GM23338 (cell line): ENCODE data around the gene FCER1G.

ENCODE experiments used
- CREB1 ChIP-seq: fragments of 250-450 bp; sonication (Bioruptor Pico); IDR thresholded peaks from 2 replicates; pipeline ENCODE4 v1.5.0; 2020; ENCODE audit warnings: low read depth, mild to moderate bottlenecking, moderate library complexity
- CTCF ChIP-seq, 2 experiments: fragments of 200-600 bp in 1 of 2; sonication (generic) in 1 of 2; conservative IDR thresholded peaks; 2 replicates each; pipeline versions ENCODE4 v1.5.1 to v1.6.1; 2016 to 2017; ENCODE audit warnings: antibody characterized with exemption in 2 of 2, low read depth in 2 of 2, mild to moderate bottlenecking in 2 of 2, moderate library complexity in 1 of 2
- ETS1 ChIP-seq: IDR thresholded peaks from 2 replicates; pipeline ENCODE4 v1.6.1; 2016; ENCODE audit warnings: antibody characterized with exemption
- EZH2 ChIP-seq: fragments of 200-600 bp; sonication (generic); IDR thresholded peaks from one replicate; pipeline ENCODE4 v1.8.0; 2017; ENCODE audit warnings: antibody characterized with exemption, mild to moderate bottlenecking, low read depth; ENCODE audit not compliant: unreplicated experiment
- EZH2phosphoT487 ChIP-seq: fragments of 200-600 bp; sonication (generic); IDR thresholded peaks from one replicate; pipeline ENCODE4 v1.8.1; 2018; ENCODE audit warnings: antibody characterized with exemption; ENCODE audit not compliant: unreplicated experiment
- POLR2AphosphoS5 ChIP-seq: IDR thresholded peaks from 2 replicates; pipeline ENCODE4 v1.6.1; 2016; ENCODE audit warnings: antibody characterized with exemption, low read depth
- REST ChIP-seq: IDR thresholded peaks from one replicate; pipeline ENCODE4 v1.6.1; 2018; ENCODE audit warnings: antibody characterized with exemption; ENCODE audit not compliant: unreplicated experiment
- STAT1 ChIP-seq: IDR thresholded peaks from one replicate; pipeline ENCODE4 v1.6.1; 2016; ENCODE audit warnings: antibody characterized with exemption; ENCODE audit not compliant: unreplicated experiment
- ZNF114 ChIP-seq: fragments of 250-450 bp; sonication (Bioruptor Pico); IDR thresholded peaks from 2 replicates; pipeline ENCODE4 v1.5.0; 2020; ENCODE audit warnings: mild to moderate bottlenecking, moderate library complexity
- ZNF331 ChIP-seq: fragments of 250-450 bp; sonication (Bioruptor Pico); IDR thresholded peaks from 2 replicates; pipeline ENCODE4 v1.5.0; 2020; ENCODE audit warnings: low read depth, mild to moderate bottlenecking, moderate library complexity
- ZNF462 ChIP-seq: fragments of 250-450 bp; sonication (Bioruptor Pico); IDR thresholded peaks from 2 replicates; pipeline ENCODE4 v1.5.0; 2020; ENCODE audit warnings: mild to moderate bottlenecking, moderate library complexity

GRCh38 chr1:161207173-161207572 lies 7.9 kb upstream of the FCER1G start:
- no peak for TF ChIP-seq CTCF (conservative IDR thresholded peaks at IDR 0.05; ENCODE audit: low read depth in 2 of 2)
- TF ChIP-seq EZH2phosphoT487: no peak
- no peak for TF ChIP-seq POLR2AphosphoS5
- no peak for TF ChIP-seq EZH2
- TF ChIP-seq ZNF331 (CRISPR knock-in tag): no peak
- no peak for TF ChIP-seq REST
- no peak for TF ChIP-seq STAT1
- no peak for TF ChIP-seq ETS1
- no peak for TF ChIP-seq CREB1
- TF ChIP-seq ZNF462 (CRISPR knock-in tag): no peak
- TF ChIP-seq ZNF114 (CRISPR knock-in tag): no peak
